NCI-H2171 treated with DMSO at 0.1 percent for 48 hours (cell line): ENCODE data around the gene RAPGEF1.
"Not testable (repeated sequence)": the region's sequence is repeated elsewhere in the genome, so short reads cannot be mapped to it uniquely, and the experiment has no call there.

ENCODE experiments used
- DNase-seq: peaks from one replicate; lab custom pipeline; 2025; lab: John Stamatoyannopoulos, UW

RAPGEF1 gene

GRCh38 chr9:131690941-131691573, 48.8 kb downstream of the RAPGEF1 start:
- DNase-seq = no peak

DNA sequence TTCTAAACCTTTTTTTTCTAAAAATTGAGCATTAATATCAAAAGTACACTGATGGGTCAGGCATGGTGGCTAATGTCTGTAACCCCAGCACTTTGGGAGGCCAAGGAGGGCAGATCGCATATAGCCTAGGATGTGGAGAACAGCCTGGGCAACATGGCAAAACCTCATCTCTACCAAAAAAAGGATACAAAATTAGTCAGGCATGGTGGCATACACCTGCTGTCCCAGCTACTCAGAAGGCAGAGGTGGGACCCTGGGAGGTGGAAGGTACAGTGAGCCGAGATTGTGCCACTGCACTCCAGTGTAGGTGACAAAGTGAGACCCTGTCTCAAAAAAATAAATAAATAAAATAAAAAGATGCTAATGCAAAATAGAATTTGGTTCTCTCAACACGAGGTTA, 49.4 kb downstream of the RAPGEF1 start:
- DNase-seq = no peak

DNA sequence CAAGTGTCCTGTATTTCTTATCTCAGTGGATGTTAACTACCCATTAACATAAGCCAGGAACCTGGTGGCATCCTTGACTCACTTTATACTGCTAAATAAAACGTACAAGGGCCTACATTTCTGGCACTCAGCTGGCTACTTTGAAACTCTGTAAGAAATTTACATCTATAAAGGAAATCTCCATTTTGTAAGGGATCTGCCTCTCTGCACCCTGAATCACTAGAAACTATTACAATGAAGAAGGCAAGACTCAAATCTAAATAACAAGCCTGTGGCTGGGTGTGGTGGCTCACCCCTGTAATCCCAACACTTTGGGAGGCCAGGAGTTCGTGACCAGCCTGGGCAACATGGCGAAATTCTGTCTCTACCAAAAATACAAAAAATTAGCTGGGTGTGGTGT, 51.5 kb downstream of the RAPGEF1 start:
- DNase-seq = no peak

DNA sequence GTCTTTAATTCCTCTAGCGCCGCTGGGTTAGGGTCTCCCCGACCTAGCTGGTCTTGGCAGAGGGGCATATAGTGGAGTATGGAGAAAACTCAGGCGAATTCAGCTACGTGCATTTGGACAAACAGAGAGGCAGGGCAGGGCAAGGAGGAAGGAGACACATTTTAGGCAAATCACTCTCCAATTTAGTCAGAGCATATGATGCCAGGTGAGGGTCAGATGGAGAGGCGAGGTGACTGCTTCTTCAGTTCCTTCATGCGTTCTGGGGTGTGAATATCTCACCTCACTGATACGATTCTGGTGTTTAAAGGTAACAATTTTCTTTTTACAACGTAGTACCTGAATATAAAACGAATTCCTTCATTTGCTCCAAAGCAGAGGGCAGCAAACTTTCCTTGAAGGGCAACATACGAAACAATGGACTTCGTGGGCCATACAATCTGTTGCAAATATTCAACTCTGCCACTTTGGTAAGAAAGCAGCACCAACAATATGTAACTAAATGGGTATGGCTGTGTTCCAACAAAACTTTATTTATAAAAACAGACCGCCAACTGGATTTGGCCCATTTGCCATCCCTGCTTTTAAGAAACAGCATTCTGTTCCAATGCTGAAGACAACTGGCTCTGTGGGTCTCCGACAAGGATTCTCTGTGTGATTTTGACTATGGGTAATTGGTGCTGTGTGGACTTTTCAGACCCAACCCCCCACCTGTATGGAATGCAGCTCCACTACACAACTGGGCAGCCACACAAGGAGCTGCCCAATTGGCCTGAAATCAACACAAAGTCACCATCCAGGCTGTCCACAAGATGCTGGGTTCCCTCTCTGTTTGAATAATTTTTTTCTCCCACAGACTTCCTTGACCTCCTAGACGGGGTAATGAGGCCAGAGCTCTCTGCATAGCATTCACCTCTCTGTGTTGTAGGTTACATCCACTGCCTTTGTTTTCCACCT, 53.8 kb downstream of the RAPGEF1 start:
- DNase-seq = no peak

DNA sequence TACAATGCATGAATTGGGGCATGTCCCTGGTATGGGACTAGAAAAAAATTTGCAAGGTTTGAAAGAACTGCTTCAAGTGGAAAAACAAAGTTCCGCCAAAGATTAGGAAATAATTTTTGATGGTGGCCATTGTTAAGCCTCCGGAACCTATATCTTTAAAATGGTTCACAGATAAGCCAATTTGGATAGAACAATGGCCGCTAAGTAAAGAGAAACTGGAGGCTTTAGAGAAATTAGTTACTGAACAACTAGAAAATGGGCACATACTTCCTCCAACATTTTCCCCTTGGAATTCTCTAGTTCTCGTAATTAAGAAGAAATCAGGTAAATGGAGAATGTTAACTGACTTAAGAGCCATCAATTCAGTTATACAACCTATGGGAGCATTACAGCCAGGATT, 56.8 kb downstream of the RAPGEF1 start:
- not testable (repeated sequence) for DNase-seq

DNA sequence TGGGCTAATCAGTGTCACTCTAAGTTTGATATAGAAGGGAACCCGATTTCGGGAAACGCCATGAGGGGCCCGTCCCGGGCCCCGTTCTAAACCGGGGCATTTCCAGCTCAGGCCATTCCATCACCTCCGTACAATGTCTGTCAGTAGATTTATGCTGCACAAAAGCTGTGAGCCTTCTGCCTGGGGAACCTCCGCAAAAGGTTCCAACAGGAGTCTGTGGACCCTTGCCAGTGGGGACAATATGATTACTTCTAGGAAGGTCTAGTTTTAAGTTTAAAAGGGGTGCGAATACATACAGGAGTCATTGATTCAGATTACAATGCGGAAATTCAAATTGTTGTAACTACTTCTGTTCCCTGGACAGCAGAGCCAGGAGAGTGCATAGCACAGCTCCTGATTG, 57.6 kb downstream of the RAPGEF1 start:
- DNase-seq = no peak

GRCh38 chr9:131681826-131682225, 58.0 kb downstream of the RAPGEF1 start:
- DNase-seq = not testable (repeated sequence)

DNA sequence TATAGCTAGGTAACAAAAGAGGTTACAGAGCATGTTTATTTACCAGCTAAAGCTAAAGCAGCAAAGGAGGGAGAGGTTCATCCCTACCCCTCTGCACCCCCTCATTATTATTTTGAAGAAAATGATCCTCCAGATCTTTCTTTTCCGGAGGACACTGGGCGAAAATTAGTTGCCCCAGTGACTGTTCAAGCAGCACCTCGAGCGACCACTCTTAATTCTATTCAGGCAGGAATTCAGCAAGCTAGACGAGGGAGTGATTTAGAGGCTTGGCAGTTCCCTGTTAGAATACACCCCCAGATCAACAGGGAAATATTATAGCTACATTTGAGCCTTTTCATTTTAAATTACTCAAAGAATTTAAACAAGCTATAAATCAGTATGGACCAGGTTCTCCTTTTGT, 58.8 kb downstream of the RAPGEF1 start:
- not testable (repeated sequence) for DNase-seq

DNA sequence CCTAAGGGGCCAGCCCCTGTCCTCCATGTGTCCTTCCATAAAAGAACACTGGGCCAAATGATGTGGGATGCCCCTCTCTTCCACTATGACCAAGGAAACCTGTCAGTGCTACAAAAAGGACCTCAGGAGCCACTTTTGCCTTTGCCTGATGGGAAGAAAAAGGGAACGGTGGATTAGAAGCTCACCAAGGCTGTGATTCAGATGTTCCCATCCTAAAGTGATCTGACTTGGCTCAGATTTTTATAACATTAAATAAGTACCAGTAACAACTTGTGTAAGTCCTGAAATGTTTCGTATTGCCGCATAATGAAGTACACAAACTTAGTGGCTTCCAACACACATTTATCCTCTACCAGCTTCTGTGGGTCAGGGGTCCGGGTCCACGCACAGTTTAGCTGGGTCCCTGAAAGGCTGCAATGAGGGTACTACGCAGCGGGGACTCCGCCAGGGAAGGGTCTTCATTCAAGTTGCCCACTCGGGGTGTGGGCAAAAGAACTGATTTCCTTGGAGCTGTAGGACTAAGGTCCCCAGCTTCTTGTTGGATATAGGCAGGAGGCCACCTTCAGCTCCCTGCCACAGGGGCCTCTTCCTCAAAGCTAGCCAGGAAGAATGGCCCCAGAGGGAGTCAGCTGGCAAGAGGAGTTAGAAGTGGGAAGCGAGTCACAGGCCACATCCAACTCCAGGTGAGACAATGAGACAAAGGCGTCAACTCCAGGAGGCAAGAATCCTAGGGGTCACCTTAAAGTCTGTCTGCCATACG, 60.4 kb downstream of the RAPGEF1 start:
- DNase-seq = no peak

DNA sequence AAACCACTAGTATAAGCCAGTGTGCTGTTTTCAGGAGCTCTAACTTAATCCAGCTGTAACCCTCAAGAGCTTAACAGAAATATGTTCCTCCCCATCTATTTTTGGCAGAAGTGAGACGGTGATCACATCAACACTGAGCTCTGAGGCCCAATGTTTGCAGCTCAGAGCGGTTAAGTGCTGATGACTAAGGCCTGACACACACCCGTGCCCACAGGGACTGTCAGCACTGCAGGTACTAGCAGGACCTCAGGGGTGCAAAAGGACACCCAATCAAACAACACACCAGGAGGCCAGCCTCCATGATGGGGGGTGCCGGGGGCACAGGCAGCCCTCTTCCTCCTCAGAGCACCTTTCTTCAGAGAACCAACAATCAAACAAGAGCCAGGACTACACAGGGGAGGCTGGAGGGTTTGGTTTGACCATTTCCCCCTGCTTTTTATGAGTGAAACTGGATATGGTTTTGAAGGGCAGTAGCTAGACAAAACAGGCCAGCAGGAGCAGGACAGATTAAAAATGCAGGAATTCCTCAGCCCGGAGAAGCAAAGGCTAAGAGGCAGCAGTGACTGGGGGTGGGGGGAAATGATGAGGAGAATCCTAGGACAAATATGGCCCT, 61.3 kb downstream of the RAPGEF1 start:
- DNase-seq = no peak

- peak; percentile 39 for DNase-seq
Observed at GRCh38 chr9:131677444-131678180, 62.3 kb downstream of the RAPGEF1 start.

DNA sequence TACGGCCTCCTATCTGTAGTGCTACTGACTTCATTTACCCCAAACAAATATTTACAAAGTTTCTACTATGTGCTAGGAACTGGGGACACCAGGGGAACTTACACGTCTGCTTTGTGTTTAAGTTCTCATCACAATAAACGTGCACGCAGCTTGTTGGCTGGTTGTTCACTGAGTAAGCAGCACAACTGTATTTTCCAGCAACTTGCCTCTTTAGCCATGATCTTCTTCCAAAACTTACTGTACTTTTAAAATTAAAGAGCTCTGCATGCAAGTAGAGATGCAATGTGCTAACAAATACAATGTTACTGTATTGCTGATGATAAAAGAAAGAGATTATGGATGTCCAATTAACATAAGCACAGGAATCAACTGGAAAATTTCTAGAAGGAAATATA, 62.8 kb downstream of the RAPGEF1 start:
- no peak for DNase-seq

GRCh38 chr9:131676431-131676972, 63.4 kb downstream of the RAPGEF1 start:
- DNase-seq = peak; percentile 66

DNA sequence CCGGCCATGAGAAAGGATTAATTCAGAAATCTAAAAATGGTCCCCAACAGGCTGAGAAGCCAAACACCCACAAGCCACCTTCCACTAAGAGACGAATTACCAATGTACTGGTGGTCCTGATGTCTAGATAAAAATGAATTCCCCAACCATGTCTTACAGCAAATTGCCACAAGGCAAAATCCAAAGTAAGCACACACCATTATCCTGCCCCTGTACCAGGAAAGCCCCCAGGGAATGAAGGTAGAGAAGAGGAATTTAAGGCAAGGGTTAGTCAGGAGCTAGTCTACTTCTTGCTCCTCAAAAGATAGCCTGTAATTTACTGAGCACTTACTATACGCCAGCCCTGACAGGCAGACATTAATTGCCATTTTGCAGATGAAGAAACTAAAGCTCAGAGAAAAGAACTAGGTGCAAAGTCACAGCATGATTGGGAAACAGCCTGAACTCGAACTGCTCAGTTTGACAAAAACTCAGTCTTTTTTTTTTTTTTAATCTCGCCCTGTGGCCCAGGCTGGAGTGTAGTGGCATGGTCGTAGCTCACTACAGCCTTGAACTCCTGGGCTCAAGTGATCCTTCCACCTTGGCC, 64.3 kb downstream of the RAPGEF1 start:
- no peak for DNase-seq

DNA sequence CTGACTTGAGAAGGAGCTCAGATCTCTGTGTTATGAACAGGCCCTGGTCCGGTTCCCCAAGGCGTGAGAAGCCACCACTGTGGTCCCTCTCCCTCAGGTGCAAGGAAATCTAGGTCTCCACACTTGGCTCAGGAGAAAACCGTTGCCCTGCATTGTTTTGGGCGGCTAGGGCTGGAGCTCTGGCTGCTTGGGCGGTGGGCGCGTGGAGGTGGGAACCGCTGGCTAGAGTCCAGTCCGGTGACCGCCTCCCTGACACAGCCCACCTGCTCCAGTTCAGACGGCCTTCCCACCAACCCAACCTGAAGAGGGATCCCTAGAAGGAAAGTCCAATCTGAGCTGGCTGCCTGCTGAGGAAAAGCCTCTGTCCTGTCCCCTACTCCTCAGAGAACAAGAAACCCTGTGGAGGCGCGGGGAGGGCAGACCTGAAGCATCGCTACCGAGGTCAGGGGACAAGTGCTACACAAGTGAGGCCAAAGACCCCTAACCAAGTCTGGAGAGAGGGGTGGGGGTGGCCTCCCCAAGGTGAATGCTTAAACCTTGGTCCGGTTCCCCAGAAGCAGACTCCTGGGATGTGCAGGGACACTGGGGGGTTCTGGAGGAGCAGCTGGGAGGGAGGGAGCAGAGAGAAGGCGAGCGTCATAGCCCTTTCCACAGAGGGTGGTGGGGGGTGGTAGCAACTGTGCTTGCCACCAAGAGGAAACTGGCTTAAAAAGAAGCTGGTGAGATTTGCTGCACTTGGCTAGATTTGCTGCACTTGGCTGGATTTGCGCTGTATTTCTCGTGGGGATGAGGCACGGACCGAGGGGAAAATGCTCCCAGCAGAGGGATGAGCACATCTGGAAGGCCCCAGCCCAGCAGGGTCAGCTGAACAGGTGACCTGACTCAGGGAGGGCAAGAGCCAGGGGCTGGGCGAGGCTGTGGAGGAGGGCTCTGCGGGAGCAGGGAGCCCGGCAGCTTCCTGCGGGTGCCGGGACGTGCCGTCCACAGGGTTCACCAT, 65.2 kb downstream of the RAPGEF1 start:
- DNase-seq = no peak

DNA sequence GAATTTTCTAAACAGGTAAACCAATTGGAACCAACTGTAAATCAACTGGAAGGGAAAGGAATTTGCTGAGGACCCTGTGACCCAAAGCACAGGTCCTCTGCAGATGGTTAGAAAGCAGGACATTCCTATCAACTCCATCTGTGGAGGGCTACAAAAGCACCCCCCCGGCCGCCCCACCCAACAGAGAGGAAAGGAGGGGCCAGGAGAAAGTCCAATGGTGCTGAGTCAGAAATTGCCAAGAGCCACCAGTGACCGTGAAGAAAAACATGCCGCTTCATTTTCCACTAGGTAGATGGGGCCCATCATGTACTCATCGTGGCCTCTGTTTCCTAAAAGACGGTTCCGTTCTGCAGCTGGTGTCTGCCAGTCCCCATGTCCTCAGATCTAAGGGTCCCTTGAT, 66.3 kb downstream of the RAPGEF1 start:
- no peak for DNase-seq

GRCh38 chr9:131673068-131673467, 66.8 kb downstream of the RAPGEF1 start:
- no peak for DNase-seq

DNA sequence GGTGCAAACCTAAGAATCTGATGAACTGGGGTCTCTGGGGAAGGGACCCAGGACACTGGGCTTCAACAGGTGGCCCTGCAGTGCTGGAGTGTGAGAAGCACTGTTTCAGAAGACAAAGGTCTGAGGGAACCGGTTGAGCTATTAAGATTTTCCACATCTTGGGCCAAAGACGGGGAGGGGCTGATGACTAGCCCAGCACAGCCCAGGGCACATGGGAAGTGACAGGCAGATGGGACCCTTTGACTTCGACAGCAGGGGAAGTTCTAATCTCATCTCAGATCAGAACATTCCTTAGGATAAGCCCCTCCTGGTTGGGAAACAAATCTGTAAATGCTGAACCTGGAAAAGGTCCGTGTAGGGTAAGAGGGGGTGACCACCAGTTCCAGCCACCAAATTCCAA, 67.4 kb downstream of the RAPGEF1 start:
- DNase-seq = no peak

DNA sequence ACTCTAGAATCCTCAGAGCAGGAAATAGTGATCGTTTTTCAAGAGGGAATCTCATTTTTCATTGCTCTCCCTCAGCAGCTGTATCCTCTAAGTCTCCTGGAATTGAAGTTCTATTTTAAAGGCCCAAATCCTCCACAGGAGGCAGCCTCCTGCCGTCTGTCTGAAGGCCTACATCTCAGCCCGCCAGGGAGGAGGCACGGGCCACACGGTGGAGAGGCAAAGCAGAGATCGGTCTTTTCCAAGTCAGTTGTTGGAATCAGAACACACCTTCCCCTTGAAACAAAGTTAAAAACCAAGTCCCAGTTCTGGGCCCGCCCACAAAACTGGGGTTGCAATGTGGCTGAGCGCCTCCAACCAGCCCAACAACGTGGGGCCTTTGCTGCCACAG, 68.7 kb downstream of the RAPGEF1 start:
- DNase-seq = no peak
